Sigmoid colon (tissue), 7 donors: ENCODE measurements around the gene SHC1. TPM values are rescaled to one million over a fixed set of nuclear protein-coding genes. Genes with fewer than 3 reads are reported as not detected.
A peak's percentile ranks its signal among the peaks of the same experiment; 100 is the strongest.

Experiments used
- DNase-seq: peaks from one replicate; pipeline ENCODE4 v3.0.0-alpha.2; 2019
- H3K27ac ChIP-seq, 4 donors: fragments of 200-600 bp; sonication (generic); one replicate each; pipeline ENCODE4 v1.5.1; 2016 to 2019; ENCODE audit warnings: mild to moderate bottlenecking in 1 of 4
- H3K27me3 ChIP-seq, 3 donors: fragments of 200-600 bp; sonication (generic); one replicate each; pipeline ENCODE4 v1.5.1; 2019; ENCODE audit warnings: mild to moderate bottlenecking in 1 of 3
- H3K36me3 ChIP-seq, 4 donors: fragments of 200-600 bp; sonication (generic); one replicate each; pipeline ENCODE4 v1.5.1; 2016 to 2019
- H3K4me1 ChIP-seq, 4 donors: fragments of 200-600 bp; sonication (generic); one replicate each; pipeline ENCODE4 v1.5.1; 2017 to 2019
- H3K4me3 ChIP-seq, 4 donors: fragments of 200-600 bp; sonication (generic); one replicate each; pipeline ENCODE4 v1.5.1; 2017 to 2019; ENCODE audit warnings: mild to moderate bottlenecking in 2 of 4, moderate library complexity in 1 of 4
- H3K9me3 ChIP-seq, 4 donors: fragments of 200-600 bp in 3 of 4; sonication (generic) in 3 of 4; one replicate each; pipeline versions ENCODE4 v1.5.1 to v1.6.1; 2013 to 2019
- CTCF ChIP-seq, 4 experiments: fragments of 450-650 bp in 3 of 4; fragments of 200-600 bp in 1 of 4; IDR thresholded peaks; one replicate each; pipeline ENCODE4 v1.5.1; 2016 to 2019; ENCODE audit warnings: antibody characterized with exemption in 4 of 4, mild to moderate bottlenecking in 3 of 4, moderate library complexity in 2 of 4
- EP300 ChIP-seq, 4 donors: sonication (generic); formaldehyde crosslinking; IDR thresholded peaks; one replicate each; pipeline ENCODE4 v1.6.1; 2017; ENCODE audit warnings: antibody characterized with exemption in 4 of 4
- POLR2A ChIP-seq, 2 donors: fragments of 450-650 bp; IDR thresholded peaks; one replicate each; pipeline ENCODE4 v1.6.1; 2016; ENCODE audit warnings: antibody characterized with exemption in 2 of 2, mild to moderate bottlenecking in 2 of 2, moderate library complexity in 2 of 2
- POLR2AphosphoS5 ChIP-seq, 4 donors: sonication (generic); formaldehyde crosslinking; IDR thresholded peaks; one replicate each; pipeline ENCODE4 v1.6.1; 2017; ENCODE audit warnings: antibody characterized with exemption in 4 of 4
- WGBS, 2 donors: extraction: QIAGEN DNeasy Blood & Tissue Kit; methylation state at CpG; one replicate each; pipeline ENCODE4 v1.1.7; 2013; 5-methylcytosine and 5-hydroxymethylcytosine counted together
- intact Hi-C: fragments of 100-400 bp; cut with DNase I; formaldehyde crosslinking; loops from one replicate; pipeline ENCODE4 v1.15.1; 2023
- polyA plus RNA-seq, 3 donors: library from polyadenylated mRNA; stranded (reverse); fragments of 200-250 nt; gene quantifications; one replicate each; pipeline ENCODE4 v1.2.3, GENCODE V29; 2013
- total RNA-seq, 4 donors: library from RNA; depleted of rRNA; stranded (reverse); fragments of >200 nt; gene quantifications; one replicate each; pipeline ENCODE4 v1.1.0, GENCODE V29; 2016
- donor health status: healthy with polysubstance abuse.
- donor health status: Bipolar disorder and iron deficiency.
- donor health status: healthy.

The SHC1 gene
- total and polyA plus RNA-seq, 7 donors: 49.2 to 80.4 (median 62.6) TPM

GRCh38 chr1:154974808-154975408, 4.4 kb upstream of the SHC1 start:
- 0% methylated on average over 30 of the region's 30 CpGs for WGBS, 2 donors
- peaks cover 0 to 45% (median 39%) of the 10 kb centered on the region in 4 donors for H3K4me1 ChIP-seq
- peaks cover 0 to 10% (median 0%) of the 10 kb centered on the region in 4 donors for H3K36me3 ChIP-seq
- peak; percentile 97 for DNase-seq
- H3K9me3 ChIP-seq: no peaks in the 10 kb centered on the region
- TF ChIP-seq EP300 (IDR thresholded peaks at IDR 0.05) (peak in 1 of 4 donors; percentile 34), POLR2A (IDR thresholded peaks at IDR 0.05) (peak; percentile 49 to 59), CTCF (IDR thresholded peaks at IDR 0.05) (no peak), POLR2AphosphoS5 (IDR thresholded peaks at IDR 0.05) (peak; percentile 27 to 91 (median 79))
- peak overlapping the region; percentile 46 to 77 (median 70) for H3K4me3 ChIP-seq
- no peaks in the 10 kb centered on the region for H3K27me3 ChIP-seq
- H3K27ac ChIP-seq: peak overlapping the region; percentile 95 to 98 (median 96)
- intact Hi-C loops: loop anchor here (1.0 to 5.0 kb wide), 4 partner anchors 27 to 87 kb away; partner anchors contain the start of genes EFNA4 and ZBTB7B

GRCh38 chr1:154974102-154974807, 3.7 kb upstream of the SHC1 start, which contains the start of gene CKS1B:
Gene CKS1B, plus strand, starts transcription at chr1:154974681. Its CDS starts 65 bp downstream, at chr1:154974746.
- Histone ChIP-seq H3K9me3 (no peaks in the 10 kb centered on the region), H3K27me3 (no peaks in the 10 kb centered on the region), H3K4me1 (peaks cover 0 to 51% (median 45%) of the 10 kb centered on the region in 4 donors), H3K4me3 (peak within 1 kb of the TSS; percentile 60 to 77 (median 70)), H3K27ac (peak within 1 kb of the TSS; percentile 95 to 98 (median 96)), H3K36me3 (peaks cover 0 to 3% (median 0%) of the 10 kb centered on the region in 4 donors)
- intact Hi-C loops: loop anchor here (1.0 to 5.0 kb wide), 3 partner anchors 28 to 88 kb away; partner anchors contain the start of genes EFNA4 and ZBTB7B
- 0% methylated on average over 47 of the region's 47 CpGs for WGBS, 2 donors
- TF ChIP-seq POLR2A (IDR thresholded peaks at IDR 0.05) (peak; percentile 57 to 59), POLR2AphosphoS5 (IDR thresholded peaks at IDR 0.05) (peak; percentile 68 to 88 (median 78)), CTCF (IDR thresholded peaks at IDR 0.05) (no peak), EP300 (IDR thresholded peaks at IDR 0.05) (no peak)
- peak; percentile 99 for DNase-seq

GRCh38 chr1:154973344-154974101, 3.0 kb upstream of the SHC1 start:
- H3K36me3 ChIP-seq: peaks cover 0 to 1% (median under 1%) of the 10 kb centered on the region in 4 donors
- peak overlapping the region; percentile 95 to 98 (median 96) for H3K27ac ChIP-seq
- no peaks in the 10 kb centered on the region for H3K27me3 ChIP-seq
- peak; percentile 98 for DNase-seq
- WGBS, 2 donors: 2 to 5% methylated on average over 37 of the region's 37 CpGs
- H3K4me3 ChIP-seq: peak overlapping the region; percentile 60 to 77 (median 70)
- peaks cover 0 to 59% (median 53%) of the 10 kb centered on the region in 4 donors for H3K4me1 ChIP-seq
- H3K9me3 ChIP-seq: no peaks in the 10 kb centered on the region
- TF ChIP-seq POLR2A (IDR thresholded peaks at IDR 0.05) (peak in 1 of 2 donors; percentile 59), POLR2AphosphoS5 (IDR thresholded peaks at IDR 0.05) (peak; percentile 53 to 87 (median 56)), EP300 (IDR thresholded peaks at IDR 0.05) (no peak), CTCF (IDR thresholded peaks at IDR 0.05) (peak in 1 of 4 experiments; percentile 36)
- intact Hi-C loops: loop anchor here (1.0 to 5.0 kb wide), 3 partner anchors 29 to 89 kb away; partner anchors contain the start of genes EFNA4 and ZBTB7B
